ENCODE results near the gene JUNB. TPM values are rescaled to one million over a fixed set of nuclear protein-coding genes. Genes with fewer than 3 reads are reported as not detected.
A peak's percentile ranks its signal among the peaks of the same experiment; 100 is the strongest.

Gene JUNB
- polyA plus RNA-seq, 3 donors, result 1,279 to 3,167 (median 1,468) TPM

DNA sequence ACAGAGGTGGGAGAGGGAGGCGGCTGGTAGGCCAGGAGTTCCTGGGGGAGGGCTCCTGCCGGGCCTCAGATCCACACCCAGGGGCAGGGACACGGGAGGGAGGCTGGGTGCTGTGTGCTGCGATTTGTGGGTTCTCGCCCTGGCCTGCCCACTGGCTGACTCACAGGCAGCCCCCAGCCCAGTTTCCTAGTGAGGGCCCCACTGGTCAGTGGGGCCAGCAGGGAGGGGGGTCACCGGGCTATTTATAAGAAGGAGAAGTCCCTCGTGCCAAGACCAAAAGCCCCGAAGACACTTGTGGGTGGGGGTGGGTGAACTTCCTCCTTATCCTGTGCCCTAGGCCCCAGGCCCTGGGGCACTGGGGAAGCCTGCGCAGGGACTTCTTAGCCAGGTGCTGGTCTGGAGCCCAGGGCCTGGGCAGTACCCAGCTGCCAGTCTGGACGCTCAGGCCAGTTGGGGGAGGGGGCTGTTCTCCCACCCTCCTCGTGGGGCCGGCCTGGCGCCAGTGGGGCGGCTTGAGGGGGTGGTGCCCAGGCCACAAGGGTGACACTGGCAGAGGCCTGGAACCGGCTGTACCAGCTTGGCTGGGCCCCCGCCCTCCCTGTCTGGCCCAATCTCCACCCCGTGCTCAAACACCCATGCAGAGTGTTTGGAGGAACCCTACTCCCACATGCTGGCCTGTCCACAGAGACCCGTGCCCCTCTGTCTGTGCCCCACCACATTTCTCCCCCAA lies 5.0 kb upstream of the JUNB start:
- peak overlapping the region; percentile 94 for H3K9ac ChIP-seq (ENCODE audit: insufficient read depth, low read length, poor library complexity, severe bottlenecking)
- peaks cover 0 to 3% (median 0%) of the 10 kb centered on the region in 7 donors for H3K9me3 Mint-ChIP-seq
- no peaks in the 10 kb centered on the region for H3K9me3 ChIP-seq (replicated peaks in 1 of 2; ENCODE audit: control insufficient read depth in 1 of 2, insufficient read depth in 1 of 2, low read length in 2 of 2)
- DNase-seq, result peak; percentile 98 to 99 (median 98)
- peaks cover 0 to 2% of the 10 kb centered on the region in 2 donors for H3K36me3 Mint-ChIP-seq
- H3K4me1 Mint-ChIP-seq, result peaks cover 37% of the 10 kb centered on the region
- no peaks in the 10 kb centered on the region for H4K20me1 ChIP-seq (ENCODE audit: insufficient read depth, low read length)
- peak overlapping the region; percentile 76 for H3K4me2 ChIP-seq (replicated peaks; ENCODE audit: extremely low read depth, low read length, poor library complexity, severe bottlenecking)
- peaks cover 44% of the 10 kb centered on the region for H3K79me2 ChIP-seq (ENCODE audit: insufficient read depth, low read length)
- TF ChIP-seq, protein P1, sequence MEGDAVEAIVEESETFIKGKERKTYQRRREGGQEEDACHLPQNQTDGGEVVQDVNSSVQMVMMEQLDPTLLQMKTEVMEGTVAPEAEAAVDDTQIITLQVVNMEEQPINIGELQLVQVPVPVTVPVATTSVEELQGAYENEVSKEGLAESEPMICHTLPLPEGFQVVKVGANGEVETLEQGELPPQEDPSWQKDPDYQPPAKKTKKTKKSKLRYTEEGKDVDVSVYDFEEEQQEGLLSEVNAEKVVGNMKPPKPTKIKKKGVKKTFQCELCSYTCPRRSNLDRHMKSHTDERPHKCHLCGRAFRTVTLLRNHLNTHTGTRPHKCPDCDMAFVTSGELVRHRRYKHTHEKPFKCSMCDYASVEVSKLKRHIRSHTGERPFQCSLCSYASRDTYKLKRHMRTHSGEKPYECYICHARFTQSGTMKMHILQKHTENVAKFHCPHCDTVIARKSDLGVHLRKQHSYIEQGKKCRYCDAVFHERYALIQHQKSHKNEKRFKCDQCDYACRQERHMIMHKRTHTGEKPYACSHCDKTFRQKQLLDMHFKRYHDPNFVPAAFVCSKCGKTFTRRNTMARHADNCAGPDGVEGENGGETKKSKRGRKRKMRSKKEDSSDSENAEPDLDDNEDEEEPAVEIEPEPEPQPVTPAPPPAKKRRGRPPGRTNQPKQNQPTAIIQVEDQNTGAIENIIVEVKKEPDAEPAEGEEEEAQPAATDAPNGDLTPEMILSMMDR (IDR thresholded peaks at IDR 0.05), result no peak
- peak overlapping the region; percentile 95 to 100 for H3K27ac ChIP-seq (ENCODE audit: low read depth in 1 of 2, low read length in 2 of 2)
- H3K4me3 ChIP-seq (replicated peaks in 1 of 3; ENCODE audit: low read depth in 2 of 3, low read length in 3 of 3), result peak overlapping the region; percentile 29 to 100 (median 31)
- H3K27me3 Mint-ChIP-seq (ENCODE audit: low read depth in 3 of 3), result peaks cover 0 to 4% (median 1%) of the 10 kb centered on the region in 3 donors
- H3K36me3 ChIP-seq (replicated peaks in 1 of 2; ENCODE audit: control insufficient read depth in 1 of 2, insufficient read depth in 2 of 2, low read length in 2 of 2), result no peaks in the 10 kb centered on the region
- intact Hi-C loops (cut with micrococcal nuclease), result loop anchor here (10.0 kb wide), 1 partner anchor 1058 kb away; no protein-coding TSS in a partner anchor
- WGBS (ENCODE audit: insufficient coverage), result under 1% methylated on average over 13 of the region's 18 CpGs
- H3K27ac Mint-ChIP-seq, result peak overlapping the region in 1 of 7 donors; percentile 100
- H2AFZ ChIP-seq (ENCODE audit: insufficient read depth, low read depth, low read length, poor library complexity, severe bottlenecking), result no peak overlapping the region
- H3K4me3 Mint-ChIP-seq, result peak overlapping the region; percentile 55 to 65
- peaks cover 83 to 86% of the 10 kb centered on the region in 2 donors for H3K4me1 ChIP-seq (ENCODE audit: control insufficient read depth in 1 of 2, insufficient read depth in 2 of 2, low read length in 2 of 2)
- H3K27me3 ChIP-seq (ENCODE audit: control insufficient read depth in 2 of 2, insufficient read depth in 2 of 2, low read length in 2 of 2), result no peaks in the 10 kb centered on the region

DNA sequence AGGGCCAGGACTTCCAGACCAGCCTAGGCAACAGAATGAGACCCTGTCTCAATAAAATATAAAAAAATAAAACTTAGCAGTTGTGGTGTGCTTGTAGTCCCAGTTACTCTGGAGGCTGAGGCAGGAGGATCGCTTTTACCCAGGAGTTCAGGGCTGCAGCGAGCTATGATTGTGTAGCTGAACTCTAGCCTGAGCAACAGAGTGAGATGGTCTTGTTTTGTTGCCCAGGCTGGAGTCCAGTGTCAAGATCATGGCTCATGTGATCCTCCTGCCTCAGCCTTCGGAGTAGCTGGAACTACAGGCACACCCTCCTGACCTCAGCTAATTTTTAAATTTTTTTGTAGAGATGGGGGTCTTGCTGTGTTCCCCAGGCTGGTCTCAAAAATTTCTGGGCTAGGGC lies 4.3 kb upstream of the JUNB start:
- Mint-ChIP-seq H3K27ac (peak overlapping the region in 1 of 7 donors; percentile 100), H3K4me1 (peaks cover 31% of the 10 kb centered on the region), H3K36me3 (peaks cover 0 to 2% of the 10 kb centered on the region in 2 donors), H3K27me3 (ENCODE audit: low read depth in 3 of 3) (peaks cover 0 to 1% (median 0%) of the 10 kb centered on the region in 3 donors), H3K9me3 (peaks cover 0 to 5% (median 0%) of the 10 kb centered on the region in 7 donors), H3K4me3 (peak overlapping the region; percentile 55 to 65)
- Histone ChIP-seq H3K36me3 (replicated peaks in 1 of 2; ENCODE audit: control insufficient read depth in 1 of 2, insufficient read depth in 2 of 2, low read length in 2 of 2) (no peaks in the 10 kb centered on the region), H3K79me2 (ENCODE audit: insufficient read depth, low read length) (peaks cover 50% of the 10 kb centered on the region), H3K27me3 (ENCODE audit: control insufficient read depth in 2 of 2, insufficient read depth in 2 of 2, low read length in 2 of 2) (no peaks in the 10 kb centered on the region), H4K20me1 (ENCODE audit: insufficient read depth, low read length) (peaks cover 6% of the 10 kb centered on the region), H3K4me1 (ENCODE audit: control insufficient read depth in 1 of 2, insufficient read depth in 2 of 2, low read length in 2 of 2) (peaks cover 76 to 80% of the 10 kb centered on the region in 2 donors), H2AFZ (ENCODE audit: insufficient read depth, low read depth, low read length, poor library complexity, severe bottlenecking) (no peak overlapping the region), H3K9ac (ENCODE audit: insufficient read depth, low read length, poor library complexity, severe bottlenecking) (peak overlapping the region; percentile 94), H3K4me2 (replicated peaks; ENCODE audit: extremely low read depth, low read length, poor library complexity, severe bottlenecking) (peak overlapping the region; percentile 76), H3K27ac (ENCODE audit: low read depth in 1 of 2, low read length in 2 of 2) (peak overlapping the region; percentile 95 to 100), H3K9me3 (replicated peaks in 1 of 2; ENCODE audit: control insufficient read depth in 1 of 2, insufficient read depth in 1 of 2, low read length in 2 of 2) (no peaks in the 10 kb centered on the region), H3K4me3 (replicated peaks in 1 of 3; ENCODE audit: low read depth in 2 of 3, low read length in 3 of 3) (peak overlapping the region in 2 of 3 experiments; percentile 23 to 100)
- intact Hi-C loops (cut with micrococcal nuclease), result loop anchor here (10.0 kb wide), 1 partner anchor 1058 kb away; no protein-coding TSS in a partner anchor
- WGBS (ENCODE audit: insufficient coverage), result 100% methylated on average over 1 of the region's 3 CpGs
- TF ChIP-seq, protein P1 (IDR thresholded peaks at IDR 0.05), result no peak
- DNase-seq, result peak in 1 of 3 donors; percentile 31
